Transverse colon (tissue), 3 donors: Measurements from ENCODE around the gene SMIM20.

Experiments used
- POLR2A ChIP-seq: fragments of 450-650 bp; IDR thresholded peaks from one replicate; pipeline ENCODE4 v1.6.1; 2016; ENCODE audit warnings: antibody characterized with exemption, mild to moderate bottlenecking, moderate library complexity
- TF ChIP-seq, protein P1 (sequence below), 5 experiments: fragments of 200-600 bp in 3 of 5; fragments of 450-650 bp in 2 of 5; sonication (generic) in 3 of 5; IDR thresholded peaks; 1 replicate in 2 of 5; 2 replicates in 3 of 5; pipeline ENCODE4 v1.5.1; 2016 to 2017; ENCODE audit warnings: antibody characterized with exemption in 5 of 5, inconsistent platforms in 3 of 5, mild to moderate bottlenecking in 2 of 5, moderate library complexity in 1 of 5

DNA sequence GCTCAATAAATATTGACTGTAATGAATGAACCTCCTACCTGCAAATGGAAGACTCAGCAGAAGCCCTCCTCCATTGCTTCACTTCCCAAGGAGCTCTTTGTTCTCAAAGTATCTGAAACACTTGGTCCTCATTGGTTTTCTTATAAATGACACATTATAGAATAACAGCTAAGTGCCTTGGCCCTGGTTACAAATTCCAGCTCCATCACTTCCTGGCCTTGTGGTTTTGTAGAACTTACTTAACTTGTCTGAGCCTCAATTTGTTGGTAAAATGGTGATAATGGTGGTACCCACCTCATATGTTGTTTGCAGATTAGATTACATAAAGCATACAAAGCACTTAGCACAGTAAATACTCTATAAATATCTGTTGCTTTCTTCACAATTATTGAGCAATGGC is 25.2 kb upstream of the SMIM20 start:
- TF ChIP-seq, protein P1, sequence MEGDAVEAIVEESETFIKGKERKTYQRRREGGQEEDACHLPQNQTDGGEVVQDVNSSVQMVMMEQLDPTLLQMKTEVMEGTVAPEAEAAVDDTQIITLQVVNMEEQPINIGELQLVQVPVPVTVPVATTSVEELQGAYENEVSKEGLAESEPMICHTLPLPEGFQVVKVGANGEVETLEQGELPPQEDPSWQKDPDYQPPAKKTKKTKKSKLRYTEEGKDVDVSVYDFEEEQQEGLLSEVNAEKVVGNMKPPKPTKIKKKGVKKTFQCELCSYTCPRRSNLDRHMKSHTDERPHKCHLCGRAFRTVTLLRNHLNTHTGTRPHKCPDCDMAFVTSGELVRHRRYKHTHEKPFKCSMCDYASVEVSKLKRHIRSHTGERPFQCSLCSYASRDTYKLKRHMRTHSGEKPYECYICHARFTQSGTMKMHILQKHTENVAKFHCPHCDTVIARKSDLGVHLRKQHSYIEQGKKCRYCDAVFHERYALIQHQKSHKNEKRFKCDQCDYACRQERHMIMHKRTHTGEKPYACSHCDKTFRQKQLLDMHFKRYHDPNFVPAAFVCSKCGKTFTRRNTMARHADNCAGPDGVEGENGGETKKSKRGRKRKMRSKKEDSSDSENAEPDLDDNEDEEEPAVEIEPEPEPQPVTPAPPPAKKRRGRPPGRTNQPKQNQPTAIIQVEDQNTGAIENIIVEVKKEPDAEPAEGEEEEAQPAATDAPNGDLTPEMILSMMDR (IDR thresholded peaks at IDR 0.05) = no peak
- TF ChIP-seq POLR2A = no peak
